ENCODE results near the gene MUS81. TPM values are rescaled to one million over a fixed set of nuclear protein-coding genes. Genes with fewer than 3 reads are reported as not detected.

MUS81 gene
- total and polyA plus RNA-seq, 10 of the 15 experiments (the other 5 are each of a cell fraction or from before 2014, with no cell fraction given): 11.8 to 76.1 (median 48.4) TPM

GRCh38 chr11:65890324-65891218, 30.3 kb downstream of the MUS81 start, which contains the start of gene CCDC85B (continued):
- TF ChIP-seq ZBTB4 (CRISPR knock-in tag; IDR thresholded peaks at IDR 0.05): no peak
- no peak for TF ChIP-seq ZNF274 (IDR thresholded peaks at IDR 0.05; ENCODE audit: insufficient read depth, insufficient read length)
- 0 out of 3 replicates have a peak, but pooled peaks of 1 of the 2 experiments have one; percentile 11 for TF ChIP-seq EGR1 (IDR thresholded peaks at IDR 0.05; ENCODE audit: borderline replicate concordance in 1 of 2, low read depth in 2 of 2, low read length in 2 of 2)
- peak; percentile 90 for TF ChIP-seq MYC (IDR thresholded peaks at IDR 0.05; ENCODE audit: insufficient read depth, insufficient read length, insufficient replicate concordance, low read length, severe bottlenecking)
- peak; percentile 82; the same call in 1 of the 2 replicates for TF ChIP-seq RB1 (IDR thresholded peaks at IDR 0.05; ENCODE audit: borderline replicate concordance)
- TF ChIP-seq SP1 (IDR thresholded peaks at IDR 0.05; ENCODE audit: low read depth, low read length): peak; percentile 78
- peak; percentile 21; the same call in 1 of the 2 replicates for TF ChIP-seq EED (IDR thresholded peaks at IDR 0.05; ENCODE audit: low read depth)
- peak; percentile 64; the same call in 1 of the 2 replicates for TF ChIP-seq NBN (IDR thresholded peaks at IDR 0.05)
- TF ChIP-seq MLLT1 (IDR thresholded peaks at IDR 0.05): peak; percentile 82
- TF ChIP-seq MEF2B (IDR thresholded peaks at IDR 0.05; ENCODE audit: partially characterized antibody, poor library complexity, severe bottlenecking): peak; percentile 71
- peak; percentile 93 for TF ChIP-seq NKRF (conservative IDR thresholded peaks at IDR 0.05)
- no peak for TF ChIP-seq MTA2 (IDR thresholded peaks at IDR 0.05; ENCODE audit: low read depth)
- TF ChIP-seq ZNF217 (IDR thresholded peaks at IDR 0.05): peak; percentile 60; the same call in 1 of the 2 replicates
- TF ChIP-seq ZNF207 (IDR thresholded peaks at IDR 0.05; ENCODE audit: borderline replicate concordance): peak; percentile 60; the same call in 1 of the 2 replicates
- no peak for TF ChIP-seq MYB (IDR thresholded peaks at IDR 0.05; ENCODE audit: borderline replicate concordance, low read depth, low read length)
- peak; percentile 92 for TF ChIP-seq KLF5 (IDR thresholded peaks at IDR 0.05; ENCODE audit: partially characterized antibody)
- no peak for TF ChIP-seq HCFC1 (IDR thresholded peaks at IDR 0.05; ENCODE audit: low read length)
- peak; percentile 42; the same call in 1 of the 2 replicates for TF ChIP-seq NFYB (IDR thresholded peaks at IDR 0.05; ENCODE audit: insufficient read depth, low read depth, low read length)
- peak; percentile 99 for TF ChIP-seq POLR2A (IDR thresholded peaks at IDR 0.05; ENCODE audit: low read depth, low read length)
- TF ChIP-seq ATF3 (IDR thresholded peaks at IDR 0.05; ENCODE audit: borderline replicate concordance, extremely low read depth, low read depth, low read length): no peak
- peak; percentile 91 for TF ChIP-seq HDGF (IDR thresholded peaks at IDR 0.05)
- no peak for TF ChIP-seq TBL1XR1 (IDR thresholded peaks at IDR 0.05; ENCODE audit: low read depth, low read length)
- peak; percentile 21; the same call in 1 of the 2 replicates for TF ChIP-seq ZBED1 (IDR thresholded peaks at IDR 0.05; ENCODE audit: borderline replicate concordance)
- TF ChIP-seq ZNF24 (IDR thresholded peaks at IDR 0.05): 0 out of 2 replicates have a peak, but pooled peaks have one; percentile 51
